IMR-90 (cell line): Measurements from ENCODE around the gene PSTK.

Experiments used
- CTCF ChIP-seq: conservative IDR thresholded peaks from 2 replicates; pipeline ENCODE4 v1.5.1; 2012; ENCODE audit warnings: mild to moderate bottlenecking, low read depth, low read length, improper control_type of control experiment
- POLR2A ChIP-seq: IDR thresholded peaks from 2 replicates; pipeline ENCODE4 v1.6.1; 2012; ENCODE audit warnings: mild to moderate bottlenecking, low read depth, low read length

GRCh38 chr10:123039632-123039930 lies 59.4 kb downstream of the PSTK start:
- TF ChIP-seq CTCF (no peak), POLR2A (no peak)
